HepG2 (cell line): ENCODE data around the gene TTBK2. TPM values are rescaled to one million over a fixed set of nuclear protein-coding genes. Genes with fewer than 3 reads are reported as not detected.

Experiments used
- ATF7-NPFF ChIP-seq: sonication (generic); formaldehyde crosslinking; IDR thresholded peaks from 2 replicates; pipeline ENCODE4 v1.8.1; 2023; ENCODE audit warnings: mild to moderate bottlenecking, low read depth, missing genetic modification reagents, moderate library complexity
- CAMTA2 ChIP-seq: sonication (generic); formaldehyde crosslinking; IDR thresholded peaks from 2 replicates; pipeline ENCODE4 v1.4.0; 2020; ENCODE audit warnings: mild to moderate bottlenecking, missing genetic modification reagents, borderline replicate concordance
- HOXA3 ChIP-seq: sonication (generic); formaldehyde crosslinking; IDR thresholded peaks from 2 replicates; pipeline ENCODE4 v1.5.0; 2020; ENCODE audit warnings: missing genetic modification reagents
- HOXA7 ChIP-seq: sonication (generic); formaldehyde crosslinking; IDR thresholded peaks from 2 replicates; pipeline ENCODE4 v1.8.1; 2022; ENCODE audit warnings: mild to moderate bottlenecking, missing genetic modification reagents, moderate library complexity
- IRX3 ChIP-seq: sonication (generic); formaldehyde crosslinking; IDR thresholded peaks from 2 replicates; pipeline ENCODE4 v1.8.1; 2023; ENCODE audit warnings: mild to moderate bottlenecking, low read depth, missing genetic modification reagents, borderline replicate concordance
- KDM5A ChIP-seq: fragments of 200-600 bp; sonication (generic); IDR thresholded peaks from 2 replicates; pipeline ENCODE4 v1.7.0; 2018; ENCODE audit warnings: antibody characterized with exemption, mild to moderate bottlenecking, low read length, borderline replicate concordance
- NFE2 ChIP-seq: sonication (generic); formaldehyde crosslinking; IDR thresholded peaks from 2 replicates; pipeline ENCODE4 v1.4.0; 2020; ENCODE audit warnings: missing genetic modification reagents
- POLR2A ChIP-seq, 2 experiments: IDR thresholded peaks; 2 replicates each; pipeline ENCODE4 v1.6.1; 2011; ENCODE audit warnings: low read depth in 2 of 2, low read length in 2 of 2, mild to moderate bottlenecking in 1 of 2, moderate library complexity in 1 of 2; ENCODE audit not compliant: insufficient read depth in 1 of 2
- POLR2AphosphoS5 ChIP-seq: IDR thresholded peaks from 2 replicates; pipeline ENCODE4 v1.6.1; 2012; ENCODE audit warnings: low read depth, low read length
- SALL1 ChIP-seq: sonication (generic); formaldehyde crosslinking; IDR thresholded peaks from 2 replicates; pipeline ENCODE4 v1.8.0; 2022; ENCODE audit warnings: mild to moderate bottlenecking, missing genetic modification reagents
- STAG1 ChIP-seq: sonication (generic); formaldehyde crosslinking; IDR thresholded peaks from 2 replicates; pipeline ENCODE4 v1.4.0; 2020; ENCODE audit warnings: missing genetic modification reagents
- TAF15 ChIP-seq: fragments of 200-400 bp; formaldehyde crosslinking; IDR thresholded peaks from one replicate; pipeline ENCODE4 v1.6.1; 2018; ENCODE audit warnings: mild to moderate bottlenecking, low read depth, low read length; ENCODE audit not compliant: poor library complexity, severe bottlenecking
- TCF12 ChIP-seq, 2 experiments: fragments of 450-650 bp in 1 of 2; sonication (generic) in 1 of 2; formaldehyde crosslinking in 1 of 2; IDR thresholded peaks; 2 replicates each; pipeline versions ENCODE4 v1.6.1 to v1.8.0; 2017 to 2022; ENCODE audit warnings: antibody characterized with exemption in 1 of 2, mild to moderate bottlenecking in 1 of 2, missing genetic modification reagents in 1 of 2, moderate library complexity in 1 of 2
- ZKSCAN5 ChIP-seq: sonication (generic); formaldehyde crosslinking; IDR thresholded peaks from 2 replicates; pipeline ENCODE4 v1.5.1; 2020; ENCODE audit warnings: mild to moderate bottlenecking, missing genetic modification reagents
- ZNF446 ChIP-seq: sonication (generic); formaldehyde crosslinking; IDR thresholded peaks from 2 replicates; pipeline ENCODE4 v1.5.0; 2020; ENCODE audit warnings: mild to moderate bottlenecking, missing genetic modification reagents
- ZNF557 ChIP-seq: sonication (generic); formaldehyde crosslinking; IDR thresholded peaks from 2 replicates; pipeline ENCODE4 v1.4.0; 2020; ENCODE audit warnings: missing genetic modification reagents
- ZNF616 ChIP-seq: sonication (generic); formaldehyde crosslinking; IDR thresholded peaks from 2 replicates; pipeline ENCODE4 v1.5.0; 2020; ENCODE audit warnings: low read depth, mild to moderate bottlenecking, missing genetic modification reagents
- ZSCAN21 ChIP-seq: sonication (generic); formaldehyde crosslinking; IDR thresholded peaks from 2 replicates; pipeline ENCODE4 v1.8.0; 2022; ENCODE audit warnings: mild to moderate bottlenecking, missing genetic modification reagents, moderate library complexity, borderline replicate concordance
- polyA plus RNA-seq, 8 experiments: library from polyadenylated mRNA; depleted of rRNA in 3 of 8; stranded (reverse) in 7 of 8; unstranded in 1 of 8; fragments of >200 nt; fragmentation: Illumina TruSeq in 4 of 8; extraction: Trizol in 4 of 8; gene quantifications; 2 replicates each; pipeline versions ENCODE4 v1.2.1 to v1.2.3, GENCODE V29; 2011 to 2016; ENCODE audit warnings: low read depth in 4 of 8, missing spikeins in 1 of 8, mixed read lengths in 1 of 8; ENCODE audit not compliant: insufficient read depth in 1 of 8
- total RNA-seq, 5 experiments: library from RNA; depleted of rRNA; stranded (reverse); fragments of >200 nt; fragmentation: Illumina TruSeq; extraction: Trizol; gene quantifications; 2 replicates each; pipeline ENCODE4 v1.2.3, GENCODE V29; 2016; ENCODE audit warnings: low read depth in 1 of 5
- TF ChIP-seq, protein P1 (sequence below): sonication (generic); formaldehyde crosslinking; IDR thresholded peaks from 2 replicates; pipeline ENCODE4 v1.5.0; 2020; ENCODE audit warnings: missing genetic modification reagents, mild to moderate bottlenecking, borderline replicate concordance
- TF ChIP-seq, protein P2 (sequence below): sonication (generic); formaldehyde crosslinking; IDR thresholded peaks from 2 replicates; pipeline ENCODE4 v1.5.0; 2020; ENCODE audit warnings: missing genetic modification reagents
- TF ChIP-seq, protein P3 (sequence below): sonication (generic); formaldehyde crosslinking; IDR thresholded peaks from 2 replicates; pipeline ENCODE4 v1.5.1; 2020; ENCODE audit warnings: mild to moderate bottlenecking, missing genetic modification reagents, borderline replicate concordance

TTBK2 gene
- total and polyA plus RNA-seq, 2 of the 13 experiments (the other 11 are each of a cell fraction or from before 2014, with no cell fraction given) = 5.1 to 7.4 TPM

DNA sequence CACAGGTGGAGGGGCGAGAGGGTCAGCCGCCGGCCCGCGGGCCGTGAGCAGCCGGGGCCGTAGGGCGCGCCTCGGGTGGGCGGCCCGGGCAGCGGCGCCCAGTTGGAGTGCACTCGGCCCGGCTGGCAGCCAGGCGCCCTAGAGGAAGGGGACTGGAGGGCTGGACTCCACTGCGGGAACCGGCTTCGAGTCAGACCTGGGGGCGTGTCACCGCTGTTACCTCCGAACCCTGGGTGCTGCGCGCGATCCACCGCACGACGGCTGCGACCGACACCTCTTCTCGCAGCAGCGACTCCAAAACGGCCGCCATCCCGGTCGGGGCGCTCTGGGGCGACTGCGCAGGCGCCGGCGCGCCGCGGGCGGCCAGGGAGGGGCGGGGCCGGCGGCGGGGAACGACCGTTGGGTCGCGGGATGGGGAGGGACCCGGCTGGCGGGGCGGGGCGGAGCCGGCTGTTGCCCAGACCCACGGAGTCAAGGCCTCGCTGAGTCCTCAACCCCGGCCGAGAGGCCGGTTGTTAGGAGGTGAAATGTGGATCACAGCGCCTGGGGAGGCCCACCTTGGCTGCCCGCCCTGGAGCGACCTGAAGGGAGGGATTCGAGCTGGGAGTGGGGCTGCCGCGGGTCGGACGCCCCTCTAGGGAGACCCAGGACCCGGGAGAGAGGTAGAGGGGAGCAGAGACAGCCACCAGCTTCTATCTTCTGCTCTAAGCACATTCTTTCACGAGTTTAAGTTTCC, 183.6 kb downstream of the TTBK2 start, which contains the start of gene CDAN1 (continued):
- TF ChIP-seq ZNF446 (CRISPR knock-in tag) = 0 out of 2 replicates have a peak, but pooled peaks have one; percentile 35
- TF ChIP-seq ZKSCAN5 (CRISPR knock-in tag) = peak; percentile 52; the same call in 1 of the 2 replicates
- no peak for TF ChIP-seq NFE2 (CRISPR knock-in tag)
- TF ChIP-seq HOXA7 = no peak
- TF ChIP-seq TAF15 = peak; percentile 1
- TF ChIP-seq SALL1 (CRISPR knock-in tag) = peak; percentile 43; the same call in 1 of the 2 replicates
- 0 out of 2 replicates have a peak, but pooled peaks have one; percentile 16 for TF ChIP-seq ATF7-NPFF (CRISPR knock-in tag)
- TF ChIP-seq HOXA3 (CRISPR knock-in tag) = 0 out of 2 replicates have a peak, but pooled peaks have one; percentile 14
- 0 out of 2 replicates have a peak, but pooled peaks have one; percentile 48 for TF ChIP-seq CAMTA2
- no peak for TF ChIP-seq TCF12 (IDR thresholded peaks at IDR 0.05)
- TF ChIP-seq TCF12 (CRISPR knock-in tag; IDR thresholded peaks at IDR 0.05) = 0 out of 2 replicates have a peak, but pooled peaks have one; percentile 39
- TF ChIP-seq, protein P1, sequence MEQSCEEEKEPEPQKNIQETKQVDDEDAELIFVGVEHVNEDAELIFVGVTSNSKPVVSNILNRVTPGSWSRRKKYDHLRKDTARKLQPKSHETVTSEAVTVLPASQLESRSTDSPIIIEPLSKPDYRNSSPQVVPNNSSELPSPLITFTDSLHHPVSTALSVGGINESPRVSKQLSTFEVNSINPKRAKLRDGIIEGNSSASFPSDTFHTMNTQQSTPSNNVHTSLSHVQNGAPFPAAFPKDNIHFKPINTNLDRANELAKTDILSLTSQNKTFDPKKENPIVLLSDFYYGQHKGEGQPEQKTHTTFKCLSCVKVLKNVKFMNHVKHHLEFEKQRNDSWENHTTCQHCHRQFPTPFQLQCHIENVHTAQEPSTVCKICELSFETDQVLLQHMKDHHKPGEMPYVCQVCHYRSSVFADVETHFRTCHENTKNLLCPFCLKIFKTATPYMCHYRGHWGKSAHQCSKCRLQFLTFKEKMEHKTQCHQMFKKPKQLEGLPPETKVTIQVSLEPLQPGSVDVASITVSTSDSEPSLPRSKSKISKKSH (CRISPR knock-in tag) = 0 out of 2 replicates have a peak, but pooled peaks have one; percentile 9
- TF ChIP-seq ZNF616 (CRISPR knock-in tag) = no peak
- TF ChIP-seq POLR2A (IDR thresholded peaks at IDR 0.05; ENCODE audit: insufficient read depth in 1 of 2, low read depth in 2 of 2, low read length in 2 of 2) = peak; percentile 81 to 85
- TF ChIP-seq POLR2AphosphoS5 = peak; percentile 77
- TF ChIP-seq, protein P2, sequence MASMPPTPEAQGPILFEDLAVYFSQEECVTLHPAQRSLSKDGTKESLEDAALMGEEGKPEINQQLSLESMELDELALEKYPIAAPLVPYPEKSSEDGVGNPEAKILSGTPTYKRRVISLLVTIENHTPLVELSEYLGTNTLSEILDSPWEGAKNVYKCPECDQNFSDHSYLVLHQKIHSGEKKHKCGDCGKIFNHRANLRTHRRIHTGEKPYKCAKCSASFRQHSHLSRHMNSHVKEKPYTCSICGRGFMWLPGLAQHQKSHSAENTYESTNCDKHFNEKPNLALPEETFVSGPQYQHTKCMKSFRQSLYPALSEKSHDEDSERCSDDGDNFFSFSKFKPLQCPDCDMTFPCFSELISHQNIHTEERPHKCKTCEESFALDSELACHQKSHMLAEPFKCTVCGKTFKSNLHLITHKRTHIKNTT (CRISPR knock-in tag) = no peak
- TF ChIP-seq KDM5A = peak; percentile 33
- TF ChIP-seq, protein P3, sequence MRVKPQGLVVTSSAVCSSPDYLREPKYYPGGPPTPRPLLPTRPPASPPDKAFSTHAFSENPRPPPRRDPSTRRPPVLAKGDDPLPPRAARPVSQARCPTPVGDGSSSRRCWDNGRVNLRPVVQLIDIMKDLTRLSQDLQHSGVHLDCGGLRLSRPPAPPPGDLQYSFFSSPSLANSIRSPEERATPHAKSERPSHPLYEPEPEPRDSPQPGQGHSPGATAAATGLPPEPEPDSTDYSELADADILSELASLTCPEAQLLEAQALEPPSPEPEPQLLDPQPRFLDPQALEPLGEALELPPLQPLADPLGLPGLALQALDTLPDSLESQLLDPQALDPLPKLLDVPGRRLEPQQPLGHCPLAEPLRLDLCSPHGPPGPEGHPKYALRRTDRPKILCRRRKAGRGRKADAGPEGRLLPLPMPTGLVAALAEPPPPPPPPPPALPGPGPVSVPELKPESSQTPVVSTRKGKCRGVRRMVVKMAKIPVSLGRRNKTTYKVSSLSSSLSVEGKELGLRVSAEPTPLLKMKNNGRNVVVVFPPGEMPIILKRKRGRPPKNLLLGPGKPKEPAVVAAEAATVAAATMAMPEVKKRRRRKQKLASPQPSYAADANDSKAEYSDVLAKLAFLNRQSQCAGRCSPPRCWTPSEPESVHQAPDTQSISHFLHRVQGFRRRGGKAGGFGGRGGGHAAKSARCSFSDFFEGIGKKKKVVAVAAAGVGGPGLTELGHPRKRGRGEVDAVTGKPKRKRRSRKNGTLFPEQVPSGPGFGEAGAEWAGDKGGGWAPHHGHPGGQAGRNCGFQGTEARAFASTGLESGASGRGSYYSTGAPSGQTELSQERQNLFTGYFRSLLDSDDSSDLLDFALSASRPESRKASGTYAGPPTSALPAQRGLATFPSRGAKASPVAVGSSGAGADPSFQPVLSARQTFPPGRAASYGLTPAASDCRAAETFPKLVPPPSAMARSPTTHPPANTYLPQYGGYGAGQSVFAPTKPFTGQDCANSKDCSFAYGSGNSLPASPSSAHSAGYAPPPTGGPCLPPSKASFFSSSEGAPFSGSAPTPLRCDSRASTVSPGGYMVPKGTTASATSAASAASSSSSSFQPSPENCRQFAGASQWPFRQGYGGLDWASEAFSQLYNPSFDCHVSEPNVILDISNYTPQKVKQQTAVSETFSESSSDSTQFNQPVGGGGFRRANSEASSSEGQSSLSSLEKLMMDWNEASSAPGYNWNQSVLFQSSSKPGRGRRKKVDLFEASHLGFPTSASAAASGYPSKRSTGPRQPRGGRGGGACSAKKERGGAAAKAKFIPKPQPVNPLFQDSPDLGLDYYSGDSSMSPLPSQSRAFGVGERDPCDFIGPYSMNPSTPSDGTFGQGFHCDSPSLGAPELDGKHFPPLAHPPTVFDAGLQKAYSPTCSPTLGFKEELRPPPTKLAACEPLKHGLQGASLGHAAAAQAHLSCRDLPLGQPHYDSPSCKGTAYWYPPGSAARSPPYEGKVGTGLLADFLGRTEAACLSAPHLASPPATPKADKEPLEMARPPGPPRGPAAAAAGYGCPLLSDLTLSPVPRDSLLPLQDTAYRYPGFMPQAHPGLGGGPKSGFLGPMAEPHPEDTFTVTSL (CRISPR knock-in tag) = no peak
- no peak for TF ChIP-seq ZNF557
- peak; percentile 30; the same call in 1 of the 2 replicates for TF ChIP-seq ZSCAN21 (CRISPR knock-in tag)
- no peak for TF ChIP-seq IRX3 (CRISPR knock-in tag)
- peak; percentile 5; the same call in 1 of the 2 replicates for TF ChIP-seq STAG1
